Cardiac fibroblast (primary cell): ENCODE measurements around the gene LAT.
"Not testable (repeated sequence)": the region's sequence is repeated elsewhere in the genome, so short reads cannot be mapped to it uniquely, and the experiment has no call there.

Source experiments
- DNase-seq, 2 donors: peaks; one replicate each; pipeline versions ENCODE4 v3.0.0 to v3.0.0-alpha.2; 2010; ENCODE audit warnings: low read depth in 2 of 2
- H3K4me3 ChIP-seq, 2 donors: replicated peaks in 1 of 2; 1 replicate in 1 of 2; 2 replicates in 1 of 2; pipeline ENCODE4 v1.5.1; 2011; ENCODE audit warnings: low read depth in 2 of 2, low read length in 2 of 2, mild to moderate bottlenecking in 2 of 2, moderate library complexity in 1 of 2
- CTCF ChIP-seq: IDR thresholded peaks from one replicate; pipeline ENCODE4 v1.5.1; 2011; ENCODE audit warnings: low read depth, mild to moderate bottlenecking, low read length, inconsistent platforms

The LAT gene

GRCh38 chr16:28984619-28985135, at the start of gene LAT:
TSS of gene LAT (plus strand) at chr16:28985052. CDS start at chr16:28985418, 366 bp downstream.
- H3K4me3 ChIP-seq, result no peak within 1 kb of the TSS
- no peak for DNase-seq
- TF ChIP-seq CTCF, result no peak

- DNase-seq, result peak in 1 of 2 donors; percentile 28
- no peak overlapping the region for H3K4me3 ChIP-seq
- no peak for TF ChIP-seq CTCF
Observed at GRCh38 chr16:28935346-28935745, 49.5 kb upstream of the LAT start.

- peak overlapping the region; percentile 11 to 14 for H3K4me3 ChIP-seq
- no peak for TF ChIP-seq CTCF
Observed at GRCh38 chr16:28935924-28936783, 48.7 kb upstream of the LAT start.

GRCh38 chr16:28936784-28937155, 48.1 kb upstream of the LAT start:
- no peak for TF ChIP-seq CTCF
- DNase-seq, result no peak
- H3K4me3 ChIP-seq, result no peak overlapping the region

More at GRCh38 chr16:28935924-28936783, 48.7 kb upstream of the LAT start:
- peak; percentile 77 to 81 for DNase-seq

GRCh38 chr16:28937222-28937876, 47.5 kb upstream of the LAT start:
- H3K4me3 ChIP-seq, result no peak overlapping the region
- no peak for TF ChIP-seq CTCF
- DNase-seq, result no peak

GRCh38 chr16:28938721-28939120, 46.1 kb upstream of the LAT start:
- TF ChIP-seq CTCF, result no peak
- DNase-seq, result no peak
- no peak overlapping the region for H3K4me3 ChIP-seq

- not testable (repeated sequence) for DNase-seq, H3K4me3 ChIP-seq
Observed at GRCh38 chr16:28939825-28940224, 45.0 kb upstream of the LAT start.
